Keratinocyte (primary cell): ENCODE data around the gene ENPP1.

Experiments
- CTCF ChIP-seq, 3 experiments: IDR thresholded peaks in 1 of 3; conservative IDR thresholded peaks in 1 of 3; optimal IDR thresholded peaks in 1 of 3; 2 replicates in 2 of 3; 3 replicates in 1 of 3; pipeline versions ENCODE3 to v1.5.1; 2011; ENCODE audit warnings: low read length in 3 of 3, mild to moderate bottlenecking in 3 of 3, moderate library complexity in 2 of 3, control low read depth in 1 of 3, inconsistent platforms in 1 of 3; ENCODE audit not compliant: insufficient read depth in 2 of 3; ENCODE audit errors: extremely low read depth in 1 of 3
- EZH2 ChIP-seq: IDR thresholded peaks from one replicate; pipeline ENCODE4 v1.6.1; 2012; ENCODE audit warnings: inconsistent platforms, mild to moderate bottlenecking, low read length, moderate library complexity

DNA sequence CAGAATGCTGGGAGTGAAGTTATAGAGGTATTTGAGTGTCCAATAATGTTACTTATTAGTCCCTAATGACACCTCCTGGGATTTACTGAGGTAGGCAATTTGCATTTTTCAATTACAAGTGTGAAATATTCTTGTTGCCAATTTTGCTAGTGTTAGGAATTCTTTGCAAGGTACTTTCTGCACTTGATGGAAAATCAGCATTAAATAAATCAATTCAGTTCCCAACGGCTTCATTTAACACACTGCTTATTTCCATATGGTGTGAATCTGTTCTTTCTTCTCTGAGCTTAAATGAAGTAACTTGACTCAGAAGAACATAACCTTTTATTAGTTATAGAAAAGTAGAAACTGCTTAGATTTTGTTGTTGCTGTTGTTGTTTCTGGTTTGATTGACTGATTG lies 122.2 kb downstream of the ENPP1 start:
- TF ChIP-seq EZH2 (no peak), CTCF (optimal IDR thresholded peaks at IDR 0.05 in 1 of 3, IDR thresholded peaks at IDR 0.05 in 1 of 3, conservative IDR thresholded peaks at IDR 0.05 in 1 of 3; ENCODE audit: extremely low read depth in 1 of 3, insufficient read depth in 2 of 3, low read length in 3 of 3) (no peak)
